Chondrocyte (in vitro differentiated cells): ENCODE results near the gene CBX6. TPM values are rescaled to one million over a fixed set of nuclear protein-coding genes. Genes with fewer than 3 reads are reported as not detected.

Experiments used
- DNase-seq: peaks from one replicate; pipeline ENCODE4 v3.0.0; 2021; ENCODE audit warnings: mixed read lengths, low spot score
- H3K27ac Mint-ChIP-seq: one replicate; pipeline ENCODE4 v1.8.0; 2021; ENCODE audit warnings: mild to moderate bottlenecking, moderate library complexity, mixed read lengths; ENCODE audit not compliant: unreplicated experiment
- H3K27me3 Mint-ChIP-seq: 2 replicates; pipeline ENCODE4 v1.8.0; 2021; ENCODE audit warnings: low read depth, mixed read lengths
- H3K36me3 Mint-ChIP-seq: 2 replicates; pipeline ENCODE4 v1.8.0; 2021; ENCODE audit warnings: low read depth, mixed read lengths
- H3K4me1 Mint-ChIP-seq: 2 replicates; pipeline ENCODE4 v1.8.0; 2021; ENCODE audit warnings: low read depth, mild to moderate bottlenecking, mixed read lengths
- H3K4me3 Mint-ChIP-seq: one replicate; pipeline ENCODE4 v1.8.0; 2021; ENCODE audit warnings: mild to moderate bottlenecking, moderate library complexity, mixed read lengths; ENCODE audit not compliant: unreplicated experiment
- H3K9me3 Mint-ChIP-seq: 2 replicates; pipeline ENCODE4 v1.8.0; 2021; ENCODE audit warnings: low read depth, mixed read lengths
- total RNA-seq: library from RNA; stranded (reverse); gene quantifications from 3 replicates; pipeline ENCODE4 v1.2.1, GENCODE V29; 2021
- TF ChIP-seq, protein P1 (sequence below): fragments of 200-600 bp; sonication (generic); IDR thresholded peaks from 2 replicates; pipeline ENCODE4 v1.5.0; 2021; ENCODE audit warnings: antibody characterized with exemption, mild to moderate bottlenecking, moderate library complexity

CBX6 gene
- total RNA-seq, 1 donor from 2014 or later, result 80.1 TPM

DNA sequence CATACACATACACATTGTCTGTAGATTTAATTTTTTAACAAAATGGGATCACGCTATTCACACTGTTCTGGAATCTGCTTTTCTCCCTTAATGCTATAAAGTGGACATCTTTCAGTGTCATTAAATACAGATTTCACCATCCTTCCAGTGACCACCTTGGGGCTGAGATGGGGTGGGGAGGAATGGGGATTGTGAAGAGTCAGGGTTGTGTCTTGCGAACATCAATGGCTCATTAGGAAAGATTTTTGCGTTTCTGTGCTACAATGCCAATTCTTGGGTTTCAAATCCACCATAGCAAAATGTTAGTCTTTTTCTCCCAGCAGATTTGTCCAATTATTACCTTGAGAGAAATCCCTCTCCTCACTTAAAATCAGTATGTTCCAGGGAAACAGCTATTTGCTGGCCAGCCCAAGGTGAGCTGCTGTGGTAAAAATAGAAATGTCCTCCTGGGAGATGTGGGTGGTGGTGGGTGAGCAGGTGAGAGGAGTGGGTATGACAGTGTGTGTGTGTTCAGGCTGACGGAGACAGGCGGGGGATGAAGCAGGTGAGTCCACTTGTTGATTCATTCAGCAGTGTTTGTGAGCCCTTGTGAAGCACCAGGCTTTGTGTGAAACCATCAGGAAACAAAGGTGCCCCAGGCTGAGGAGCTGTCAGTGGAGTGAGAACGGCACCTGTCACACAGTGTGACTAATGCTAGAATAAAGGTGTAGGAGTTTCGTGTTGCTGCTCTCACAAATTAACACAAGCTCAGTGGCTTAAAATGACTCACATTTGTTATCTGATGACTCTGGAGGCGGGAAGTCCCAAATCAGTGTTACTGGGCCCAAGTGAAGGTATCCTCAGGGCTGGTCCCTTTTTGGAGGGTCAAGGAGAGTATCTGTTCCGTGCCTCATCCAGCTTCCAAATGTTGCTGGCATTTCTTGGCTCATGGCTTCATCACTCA, 1.7 kb upstream of the CBX6 start:
- H3K36me3 Mint-ChIP-seq, result peaks cover 1% of the 10 kb centered on the region
- H3K9me3 Mint-ChIP-seq, result no peaks in the 10 kb centered on the region
- H3K27me3 Mint-ChIP-seq, result peaks cover 3% of the 10 kb centered on the region
- H3K4me1 Mint-ChIP-seq, result peaks cover 24% of the 10 kb centered on the region
- peak overlapping the region; percentile 84 for H3K4me3 Mint-ChIP-seq
- TF ChIP-seq, protein P1, sequence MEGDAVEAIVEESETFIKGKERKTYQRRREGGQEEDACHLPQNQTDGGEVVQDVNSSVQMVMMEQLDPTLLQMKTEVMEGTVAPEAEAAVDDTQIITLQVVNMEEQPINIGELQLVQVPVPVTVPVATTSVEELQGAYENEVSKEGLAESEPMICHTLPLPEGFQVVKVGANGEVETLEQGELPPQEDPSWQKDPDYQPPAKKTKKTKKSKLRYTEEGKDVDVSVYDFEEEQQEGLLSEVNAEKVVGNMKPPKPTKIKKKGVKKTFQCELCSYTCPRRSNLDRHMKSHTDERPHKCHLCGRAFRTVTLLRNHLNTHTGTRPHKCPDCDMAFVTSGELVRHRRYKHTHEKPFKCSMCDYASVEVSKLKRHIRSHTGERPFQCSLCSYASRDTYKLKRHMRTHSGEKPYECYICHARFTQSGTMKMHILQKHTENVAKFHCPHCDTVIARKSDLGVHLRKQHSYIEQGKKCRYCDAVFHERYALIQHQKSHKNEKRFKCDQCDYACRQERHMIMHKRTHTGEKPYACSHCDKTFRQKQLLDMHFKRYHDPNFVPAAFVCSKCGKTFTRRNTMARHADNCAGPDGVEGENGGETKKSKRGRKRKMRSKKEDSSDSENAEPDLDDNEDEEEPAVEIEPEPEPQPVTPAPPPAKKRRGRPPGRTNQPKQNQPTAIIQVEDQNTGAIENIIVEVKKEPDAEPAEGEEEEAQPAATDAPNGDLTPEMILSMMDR, result no peak
- peak overlapping the region; percentile 98 for H3K27ac Mint-ChIP-seq
- no peak for DNase-seq

DNA sequence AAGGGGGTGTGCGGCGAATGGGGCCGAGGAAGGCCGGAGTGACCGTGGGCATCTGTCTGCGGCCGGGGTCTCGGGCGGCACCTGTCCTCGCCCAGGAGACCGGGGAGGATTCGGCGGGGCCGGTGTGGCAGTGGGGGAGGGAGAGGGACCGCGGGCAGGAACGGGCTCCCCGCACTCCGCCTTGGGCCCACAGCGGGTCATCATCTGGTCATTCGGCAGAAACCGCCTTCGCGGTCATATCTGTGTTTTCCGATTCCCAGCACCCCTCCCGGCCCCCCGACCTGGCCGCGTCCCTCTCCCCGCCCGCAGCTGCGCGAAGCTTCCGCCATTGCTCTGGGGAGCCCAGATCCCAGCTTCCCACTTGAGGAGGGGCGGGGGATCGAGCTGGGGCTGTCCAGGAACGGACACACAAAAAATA, 824 bp upstream of the CBX6 start:
- peak; percentile 90 for DNase-seq
- TF ChIP-seq, protein P1, result no peak
- H3K36me3 Mint-ChIP-seq, result peaks cover under 1% of the 10 kb centered on the region
- peak overlapping the region; percentile 98 for H3K27ac Mint-ChIP-seq
- no peaks in the 10 kb centered on the region for H3K9me3 Mint-ChIP-seq
- peak overlapping the region; percentile 84 for H3K4me3 Mint-ChIP-seq
- H3K4me1 Mint-ChIP-seq, result peaks cover 29% of the 10 kb centered on the region
- H3K27me3 Mint-ChIP-seq, result peaks cover 2% of the 10 kb centered on the region

DNA sequence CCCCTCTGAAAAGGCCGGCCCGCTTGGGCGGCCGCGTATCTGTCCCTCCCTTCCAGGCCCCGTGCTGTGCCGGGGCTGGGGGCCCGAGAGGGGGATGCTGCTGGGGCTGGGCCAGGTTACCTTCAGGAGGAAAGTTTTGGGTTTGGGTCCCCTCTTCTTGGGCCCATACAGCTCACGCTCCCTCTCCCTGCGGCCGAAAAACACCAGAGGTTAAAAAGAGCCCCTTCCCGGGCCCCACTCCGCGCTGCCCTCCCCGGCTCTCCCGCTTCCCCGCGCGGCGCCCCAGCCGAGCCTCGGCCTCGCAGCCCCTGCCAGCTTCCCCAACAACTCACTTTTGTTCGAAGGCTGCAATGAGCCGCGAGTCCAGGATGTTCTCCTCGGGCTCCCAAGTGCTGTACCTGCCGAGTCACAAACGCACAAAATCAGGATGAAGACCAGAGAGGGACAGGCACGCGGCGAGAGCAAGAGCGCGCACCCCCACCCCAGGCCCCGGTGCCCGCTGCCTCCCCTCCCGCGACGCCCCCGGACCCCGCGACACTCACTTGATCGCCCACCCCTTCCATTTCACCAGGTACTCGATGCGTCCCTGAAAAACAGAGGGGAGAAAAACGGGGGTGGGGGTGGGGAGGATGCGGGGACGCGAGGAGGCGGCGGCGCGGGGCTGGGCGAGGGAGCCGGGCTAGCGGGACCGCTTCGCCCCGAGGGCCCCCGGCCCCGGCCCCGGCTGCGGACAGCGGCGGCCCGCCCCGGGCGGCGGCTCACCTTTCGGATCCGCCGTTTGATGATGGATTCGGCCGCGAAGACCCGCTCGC, 450 bp downstream of the CBX6 start:
- no peaks in the 10 kb centered on the region for H3K36me3 Mint-ChIP-seq
- no peaks in the 10 kb centered on the region for H3K27me3 Mint-ChIP-seq
- no peaks in the 10 kb centered on the region for H3K9me3 Mint-ChIP-seq
- H3K4me3 Mint-ChIP-seq, result peak overlapping the region; percentile 89
- H3K27ac Mint-ChIP-seq, result peak overlapping the region; percentile 87
- peak; percentile 55 for DNase-seq
- H3K4me1 Mint-ChIP-seq, result peaks cover 29% of the 10 kb centered on the region
- TF ChIP-seq, protein P1, result no peak

- Mint-ChIP-seq H3K4me3 (peak overlapping the region; percentile 89), H3K4me1 (peaks cover 29% of the 10 kb centered on the region), H3K36me3 (no peaks in the 10 kb centered on the region), H3K27ac (peak overlapping the region; percentile 87), H3K9me3 (no peaks in the 10 kb centered on the region), H3K27me3 (no peaks in the 10 kb centered on the region)
- DNase-seq, result peak; percentile 35
- TF ChIP-seq, protein P1, result no peak
Observed at GRCh38 chr22:38870791-38871359, 1.1 kb downstream of the CBX6 start.

- peak overlapping the region; percentile 89 for H3K4me3 Mint-ChIP-seq
- H3K9me3 Mint-ChIP-seq, result no peaks in the 10 kb centered on the region
- peak; percentile 91 for DNase-seq
- TF ChIP-seq, protein P1, result peak; percentile 95
- peaks cover 29% of the 10 kb centered on the region for H3K4me1 Mint-ChIP-seq
- H3K27me3 Mint-ChIP-seq, result no peaks in the 10 kb centered on the region
- peak overlapping the region; percentile 87 for H3K27ac Mint-ChIP-seq
- peaks cover 1% of the 10 kb centered on the region for H3K36me3 Mint-ChIP-seq
Observed at GRCh38 chr22:38870312-38870741, 1.7 kb downstream of the CBX6 start.
